ENCODE results near the gene BCHE.

- TF ChIP-seq, protein P1, sequence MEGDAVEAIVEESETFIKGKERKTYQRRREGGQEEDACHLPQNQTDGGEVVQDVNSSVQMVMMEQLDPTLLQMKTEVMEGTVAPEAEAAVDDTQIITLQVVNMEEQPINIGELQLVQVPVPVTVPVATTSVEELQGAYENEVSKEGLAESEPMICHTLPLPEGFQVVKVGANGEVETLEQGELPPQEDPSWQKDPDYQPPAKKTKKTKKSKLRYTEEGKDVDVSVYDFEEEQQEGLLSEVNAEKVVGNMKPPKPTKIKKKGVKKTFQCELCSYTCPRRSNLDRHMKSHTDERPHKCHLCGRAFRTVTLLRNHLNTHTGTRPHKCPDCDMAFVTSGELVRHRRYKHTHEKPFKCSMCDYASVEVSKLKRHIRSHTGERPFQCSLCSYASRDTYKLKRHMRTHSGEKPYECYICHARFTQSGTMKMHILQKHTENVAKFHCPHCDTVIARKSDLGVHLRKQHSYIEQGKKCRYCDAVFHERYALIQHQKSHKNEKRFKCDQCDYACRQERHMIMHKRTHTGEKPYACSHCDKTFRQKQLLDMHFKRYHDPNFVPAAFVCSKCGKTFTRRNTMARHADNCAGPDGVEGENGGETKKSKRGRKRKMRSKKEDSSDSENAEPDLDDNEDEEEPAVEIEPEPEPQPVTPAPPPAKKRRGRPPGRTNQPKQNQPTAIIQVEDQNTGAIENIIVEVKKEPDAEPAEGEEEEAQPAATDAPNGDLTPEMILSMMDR (IDR thresholded peaks at IDR 0.05; ENCODE audit: poor library complexity): no peak
- TF ChIP-seq EZH2 (IDR thresholded peaks at IDR 0.05; ENCODE audit: borderline replicate concordance): no peak
These were observed 21.8 kb upstream of the BCHE start for GRCh38 chr3:165859061-165859460.

Data from hepatocyte (in vitro differentiated cells).